ENCODE results near the gene SLC25A31.

The SLC25A31 gene

GRCh38 chr4:127777487-127777886 is 47.3 kb downstream of the SLC25A31 start:
- DNase-seq (ENCODE audit: low read depth in 2 of 2), result no peak

- DNase-seq (ENCODE audit: low read depth in 2 of 2), result no peak
Observed at GRCh38 chr4:127778102-127778501, 47.9 kb downstream of the SLC25A31 start.

- DNase-seq (ENCODE audit: low read depth in 2 of 2), result no peak
Observed at GRCh38 chr4:127780598-127780997, 50.4 kb downstream of the SLC25A31 start.

- no peak for DNase-seq (ENCODE audit: low read depth in 2 of 2)
Observed at GRCh38 chr4:127781300-127782024, 51.3 kb downstream of the SLC25A31 start.

GRCh38 chr4:127782025-127782274 is 51.8 kb downstream of the SLC25A31 start:
- DNase-seq (ENCODE audit: low read depth in 2 of 2), result no peak

GRCh38 chr4:127782275-127783025 is 52.2 kb downstream of the SLC25A31 start, which contains the start of gene HSPA4L:
HSPA4L (plus strand) TSS chr4:127782322; CDS start chr4:127782551, 229 bp downstream.
- no peak for DNase-seq (ENCODE audit: low read depth in 2 of 2)

GRCh38 chr4:127783026-127783769 is 53.0 kb downstream of the SLC25A31 start:
- no peak for DNase-seq (ENCODE audit: low read depth in 2 of 2)

GRCh38 chr4:127783955-127784770 is 54.0 kb downstream of the SLC25A31 start:
- no peak for DNase-seq (ENCODE audit: low read depth in 2 of 2)

- DNase-seq (ENCODE audit: low read depth in 2 of 2), result no peak
Observed at GRCh38 chr4:127788517-127788916, 58.3 kb downstream of the SLC25A31 start.

GRCh38 chr4:127791391-127791790 is 61.2 kb downstream of the SLC25A31 start:
- no peak for DNase-seq (ENCODE audit: low read depth in 2 of 2)

GRCh38 chr4:127793528-127793927 is 63.3 kb downstream of the SLC25A31 start:
- DNase-seq (ENCODE audit: low read depth in 2 of 2), result no peak

GRCh38 chr4:127799711-127800110 is 69.5 kb downstream of the SLC25A31 start:
- no peak for DNase-seq (ENCODE audit: low read depth in 2 of 2)

GRCh38 chr4:127809173-127809800 is 79.1 kb downstream of the SLC25A31 start:
- no peak for DNase-seq (ENCODE audit: low read depth in 2 of 2)

GRCh38 chr4:127810551-127810950 is 80.4 kb downstream of the SLC25A31 start:
- DNase-seq (ENCODE audit: low read depth in 2 of 2), result no peak

GRCh38 chr4:127822430-127822829 is 92.2 kb downstream of the SLC25A31 start:
- no peak for DNase-seq (ENCODE audit: low read depth in 2 of 2)
